HCT116 (cell line): ENCODE results near the gene BTN1A1. TPM values are rescaled to one million over a fixed set of nuclear protein-coding genes. Genes with fewer than 3 reads are reported as not detected.
A peak's percentile ranks its signal among the peaks of the same experiment; 100 is the strongest.

ENCODE experiments used
- ATAC-seq: fragments of 200-7000 bp; cut with Tn5 transposase; 2 replicates; pipeline ENCODE4 v1.9.1; 2020; ENCODE audit warnings: mild to moderate bottlenecking, moderate library complexity
- BruUV-seq: library from RNA; stranded (reverse); fragments of 400-500 nt; replicated peaks from 2 replicates; lab custom pipeline; 2021; lab: Mats Ljungman, UMichigan
- CTCF ChIA-PET: fragments of 300-600 bp; sonication (Branson Sonifier 250); formaldehyde crosslinking; loops from one replicate; lab custom pipeline; 2021; ENCODE audit warnings: antibody characterized with exemption; lab: Charles Lee
- POLR2A ChIA-PET: fragments of 300-600, 350-600 bp; sonication (Branson Sonifier 250); formaldehyde crosslinking; loops from one replicate; lab custom pipeline; 2021; ENCODE audit warnings: antibody characterized with exemption; lab: Charles Lee
- RAD21 ChIA-PET, 2 experiments: fragments of 300-600 bp; sonication (Branson Sonifier 250); formaldehyde crosslinking; loops; one replicate each; lab custom pipeline; 2023; ENCODE audit warnings: low total read pairs in 2 of 2; ENCODE audit not compliant: uncharacterized antibody in 2 of 2, unreplicated experiment in 2 of 2, low non-redundant PET in 1 of 2; lab: Charles Lee
- DNase-seq: peaks from one replicate; pipeline ENCODE4 v3.0.0-alpha.2; 2010; ENCODE audit warnings: low read depth, low spot score
- H2AFZ ChIP-seq: fragments of 200-600 bp; shearing (Covaris generic), sonication (generic); 2 replicates; pipeline ENCODE4 v1.6.1; 2017; ENCODE audit warnings: low read depth, mixed run types, mixed read lengths, antibody characterized with exemption, low read length; ENCODE audit not compliant: poor library complexity, severe bottlenecking
- H3K27ac ChIP-seq: 2 replicates; pipeline ENCODE4 v1.5.1; 2012; ENCODE audit warnings: low read depth, low read length
- H3K27me3 ChIP-seq: fragments of 200-600 bp; sonication (generic); 2 replicates; pipeline ENCODE4 v1.6.1; 2016; ENCODE audit warnings: mixed run types, low read length, mixed read lengths; ENCODE audit not compliant: insufficient read depth
- H3K36me3 ChIP-seq, 2 experiments: fragments of 200-500 bp in 1 of 2; fragments of 200-600 bp in 1 of 2; sonication (Bioruptor generic) in 1 of 2; sonication (generic) in 1 of 2; 2 replicates each; pipeline versions ENCODE4 v1.5.1 to v1.6.1; 2014 to 2016; ENCODE audit warnings: low read length in 2 of 2, inconsistent platforms in 1 of 2, mixed read lengths in 1 of 2, mixed run types in 1 of 2; ENCODE audit not compliant: insufficient read depth in 2 of 2, control insufficient read depth in 1 of 2
- H3K4me1 ChIP-seq, 2 experiments: fragments of 200-600 bp in 1 of 2; sonication (generic) in 1 of 2; 2 replicates each; pipeline versions ENCODE4 v1.5.1 to v1.6.1; 2012 to 2017; ENCODE audit warnings: low read length in 2 of 2, inconsistent platforms in 1 of 2, mild to moderate bottlenecking in 1 of 2, mixed read lengths in 1 of 2, mixed run types in 1 of 2, moderate library complexity in 1 of 2; ENCODE audit not compliant: insufficient read depth in 2 of 2, control insufficient read depth in 1 of 2
- H3K4me2 ChIP-seq: fragments of 200-600 bp; sonication (generic); 2 replicates; pipeline ENCODE4 v1.6.1; 2017; ENCODE audit warnings: mixed run types, low read length, mixed read lengths
- H3K4me3 ChIP-seq, 2 experiments: fragments of 200-600 bp in 1 of 2; sonication (generic) in 1 of 2; replicated peaks in 1 of 2; 2 replicates each; pipeline ENCODE4 v1.5.1; 2011 to 2016; ENCODE audit warnings: low read length in 2 of 2, control low read depth in 1 of 2, low read depth in 1 of 2, mild to moderate bottlenecking in 1 of 2, mixed read lengths in 1 of 2, mixed run types in 1 of 2
- H3K79me2 ChIP-seq: fragments of 200-600 bp; sonication (generic); 2 replicates; pipeline ENCODE4 v1.6.1; 2017; ENCODE audit warnings: mild to moderate bottlenecking, mixed run types, low read length, moderate library complexity, mixed read lengths; ENCODE audit not compliant: insufficient read depth
- H3K9ac ChIP-seq: fragments of 200-600 bp; sonication (generic); 2 replicates; pipeline ENCODE4 v1.6.1; 2016; ENCODE audit warnings: low read length, mixed read lengths
- H3K9me2 ChIP-seq: fragments of 200-600 bp; sonication (generic), shearing (Covaris generic); 2 replicates; pipeline ENCODE4 v1.6.1; 2017; ENCODE audit warnings: mixed run types, mild to moderate bottlenecking, moderate library complexity; ENCODE audit not compliant: insufficient read depth
- H3K9me3 ChIP-seq, 2 experiments: fragments of 200-500 bp in 1 of 2; fragments of 200-600 bp in 1 of 2; sonication (Bioruptor generic) in 1 of 2; sonication (generic) in 1 of 2; 2 replicates each; pipeline ENCODE4 v1.6.1; 2014 to 2017; ENCODE audit warnings: low read length in 2 of 2, mixed read lengths in 2 of 2, inconsistent platforms in 1 of 2, low read depth in 1 of 2, mild to moderate bottlenecking in 1 of 2, mixed run types in 1 of 2, moderate library complexity in 1 of 2; ENCODE audit not compliant: control insufficient read depth in 1 of 2, insufficient read depth in 1 of 2
- H4K20me1 ChIP-seq: fragments of 200-600 bp; sonication (generic), shearing (Covaris generic); 2 replicates; pipeline ENCODE4 v1.6.1; 2017; ENCODE audit warnings: mixed run types, mild to moderate bottlenecking, moderate library complexity; ENCODE audit not compliant: insufficient read depth
- CEBPB ChIP-seq: IDR thresholded peaks from 2 replicates; pipeline ENCODE4 v1.6.1; 2012; ENCODE audit warnings: low read depth
- EGR1 ChIP-seq: IDR thresholded peaks from 2 replicates; pipeline ENCODE4 v1.6.1; 2012; ENCODE audit warnings: low read depth
- ELF1 ChIP-seq: IDR thresholded peaks from 2 replicates; pipeline ENCODE4 v1.6.1; 2012; ENCODE audit warnings: low read depth, borderline replicate concordance
- EZH2 ChIP-seq: fragments of 200-600 bp; sonication (generic); IDR thresholded peaks from 2 replicates; pipeline ENCODE4 v1.6.1; 2017; ENCODE audit warnings: antibody characterized with exemption, mixed run types
- EZH2phosphoT487 ChIP-seq: fragments of 200-600 bp; IDR thresholded peaks from 2 replicates; pipeline ENCODE4 v1.6.1; 2018; ENCODE audit warnings: antibody characterized with exemption, borderline replicate concordance
- JUND ChIP-seq: IDR thresholded peaks from 2 replicates; pipeline ENCODE4 v1.6.1; 2012
- POLR2A ChIP-seq: IDR thresholded peaks from 2 replicates; pipeline ENCODE4 v1.7.0; 2011; ENCODE audit warnings: borderline replicate concordance; ENCODE audit not compliant: insufficient read depth, insufficient read length; ENCODE audit errors: extremely low read depth
- POLR2AphosphoS5 ChIP-seq: IDR thresholded peaks from 2 replicates; pipeline ENCODE4 v1.6.1; 2011; ENCODE audit warnings: mild to moderate bottlenecking, low read depth, low read length, moderate library complexity
- TCF7L2 ChIP-seq: IDR thresholded peaks from 2 replicates; pipeline ENCODE4 v1.7.0; 2011; ENCODE audit warnings: borderline replicate concordance, inconsistent platforms; ENCODE audit not compliant: insufficient read depth, insufficient read length; ENCODE audit errors: extremely low read depth
- YY1 ChIP-seq: IDR thresholded peaks from 2 replicates; pipeline ENCODE4 v1.6.1; 2011; ENCODE audit warnings: low read length, low read depth, moderate library complexity, mild to moderate bottlenecking; ENCODE audit not compliant: insufficient replicate concordance; ENCODE audit errors: extremely low read depth
- ZFX ChIP-seq: fragments of 450-650 bp; IDR thresholded peaks from 2 replicates; pipeline ENCODE4 v1.6.1; 2017
- intact Hi-C: fragments of 100-400 bp; cut with micrococcal nuclease; formaldehyde crosslinking; loops from 2 replicates; pipeline ENCODE4 v1.10.0; 2022
- total RNA-seq: library from RNA; stranded (reverse); gene quantifications from one replicate; pipeline ENCODE4 v1.2.1, GENCODE V29; 2021; ENCODE audit not compliant: unreplicated experiment
- TF ChIP-seq, protein P1 (sequence below): IDR thresholded peaks from 2 replicates; pipeline ENCODE4 v1.6.1; 2012; ENCODE audit warnings: low read depth
- TF ChIP-seq, protein P2 (sequence below): IDR thresholded peaks from 2 replicates; pipeline ENCODE4 v1.6.1; 2011; ENCODE audit warnings: mild to moderate bottlenecking, low read length, moderate library complexity; ENCODE audit not compliant: insufficient replicate concordance; ENCODE audit errors: extremely low read depth
- TF ChIP-seq, protein P3 (sequence below), 3 experiments: fragments of 200-600 bp in 1 of 3; sonication (generic) in 1 of 3; IDR thresholded peaks in 2 of 3; conservative IDR thresholded peaks in 1 of 3; 2 replicates each; pipeline ENCODE4 v1.5.1; 2012 to 2017; ENCODE audit warnings: low read depth in 2 of 3, low read length in 2 of 3, antibody characterized with exemption in 1 of 3, borderline replicate concordance in 1 of 3, control low read depth in 1 of 3, mild to moderate bottlenecking in 1 of 3, mixed read lengths in 1 of 3, mixed run types in 1 of 3, moderate library complexity in 1 of 3; ENCODE audit not compliant: insufficient read depth in 1 of 3
- TF ChIP-seq, protein P4 (sequence below): IDR thresholded peaks from 2 replicates; pipeline ENCODE4 v1.6.1; 2012

BTN1A1 gene
- total RNA-seq, 1 experiment from 2014 or later: 0.32 TPM

DNA sequence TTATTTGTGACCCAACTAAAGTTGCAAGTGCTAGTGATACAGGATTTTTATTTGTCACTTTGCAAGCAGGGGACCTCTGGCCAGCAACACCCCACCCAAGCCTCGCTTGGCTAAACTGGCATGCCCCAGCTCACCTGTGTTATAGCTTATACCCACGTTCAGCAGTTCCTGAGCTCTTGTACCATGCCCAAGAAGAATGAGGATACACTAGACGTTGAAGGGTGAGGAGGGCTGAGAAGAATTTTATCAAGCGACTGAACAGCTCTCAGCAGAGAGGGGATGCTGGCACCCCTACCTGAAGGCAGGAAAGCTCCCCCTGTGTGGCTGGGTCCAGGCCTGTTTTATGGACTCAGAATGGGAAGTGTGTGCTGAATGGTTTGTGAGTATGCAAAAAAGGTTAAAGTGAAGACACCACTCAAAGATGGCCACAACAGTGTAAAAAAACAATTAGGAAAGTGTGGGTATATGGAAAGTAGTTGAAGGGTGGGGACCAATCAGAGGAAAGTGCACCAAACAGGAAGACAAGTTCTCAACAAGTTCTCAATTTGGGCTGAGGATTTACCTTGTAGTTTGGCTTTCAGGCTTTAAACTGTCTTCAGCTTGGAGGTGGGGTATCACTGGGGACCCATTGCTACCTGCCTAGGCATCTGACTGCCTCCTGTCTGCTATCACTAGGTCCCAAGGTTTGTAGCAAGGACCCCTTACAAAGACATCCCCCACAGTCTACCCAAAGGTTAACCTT is 27.4 kb upstream of the BTN1A1 start:
- H3K4me2 ChIP-seq: peak overlapping the region; percentile 73
- CTCF ChIA-PET: no interaction called here

More for the DNA sequence above, 27.4 kb upstream of the BTN1A1 start:
- H3K4me1 ChIP-seq: peaks cover 15 to 28% of the 10 kb centered on the region in 2 experiments
- peak overlapping the region; percentile 61; the same call in 1 of the 2 replicates for H3K27ac ChIP-seq
- ATAC-seq: no peak
- H3K36me3 ChIP-seq: peaks cover 2 to 7% of the 10 kb centered on the region in 2 experiments; a peak in 2 of 4 replicates
- no peak overlapping the region for H2AFZ ChIP-seq
- no peaks in the 10 kb centered on the region for H3K9me2 ChIP-seq
- no peak for TF ChIP-seq POLR2A
- TF ChIP-seq, protein P1, sequence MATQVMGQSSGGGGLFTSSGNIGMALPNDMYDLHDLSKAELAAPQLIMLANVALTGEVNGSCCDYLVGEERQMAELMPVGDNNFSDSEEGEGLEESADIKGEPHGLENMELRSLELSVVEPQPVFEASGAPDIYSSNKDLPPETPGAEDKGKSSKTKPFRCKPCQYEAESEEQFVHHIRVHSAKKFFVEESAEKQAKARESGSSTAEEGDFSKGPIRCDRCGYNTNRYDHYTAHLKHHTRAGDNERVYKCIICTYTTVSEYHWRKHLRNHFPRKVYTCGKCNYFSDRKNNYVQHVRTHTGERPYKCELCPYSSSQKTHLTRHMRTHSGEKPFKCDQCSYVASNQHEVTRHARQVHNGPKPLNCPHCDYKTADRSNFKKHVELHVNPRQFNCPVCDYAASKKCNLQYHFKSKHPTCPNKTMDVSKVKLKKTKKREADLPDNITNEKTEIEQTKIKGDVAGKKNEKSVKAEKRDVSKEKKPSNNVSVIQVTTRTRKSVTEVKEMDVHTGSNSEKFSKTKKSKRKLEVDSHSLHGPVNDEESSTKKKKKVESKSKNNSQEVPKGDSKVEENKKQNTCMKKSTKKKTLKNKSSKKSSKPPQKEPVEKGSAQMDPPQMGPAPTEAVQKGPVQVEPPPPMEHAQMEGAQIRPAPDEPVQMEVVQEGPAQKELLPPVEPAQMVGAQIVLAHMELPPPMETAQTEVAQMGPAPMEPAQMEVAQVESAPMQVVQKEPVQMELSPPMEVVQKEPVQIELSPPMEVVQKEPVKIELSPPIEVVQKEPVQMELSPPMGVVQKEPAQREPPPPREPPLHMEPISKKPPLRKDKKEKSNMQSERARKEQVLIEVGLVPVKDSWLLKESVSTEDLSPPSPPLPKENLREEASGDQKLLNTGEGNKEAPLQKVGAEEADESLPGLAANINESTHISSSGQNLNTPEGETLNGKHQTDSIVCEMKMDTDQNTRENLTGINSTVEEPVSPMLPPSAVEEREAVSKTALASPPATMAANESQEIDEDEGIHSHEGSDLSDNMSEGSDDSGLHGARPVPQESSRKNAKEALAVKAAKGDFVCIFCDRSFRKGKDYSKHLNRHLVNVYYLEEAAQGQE: no peak
- TF ChIP-seq POLR2AphosphoS5: no peak
- no peak for TF ChIP-seq CEBPB
- TF ChIP-seq, protein P2, sequence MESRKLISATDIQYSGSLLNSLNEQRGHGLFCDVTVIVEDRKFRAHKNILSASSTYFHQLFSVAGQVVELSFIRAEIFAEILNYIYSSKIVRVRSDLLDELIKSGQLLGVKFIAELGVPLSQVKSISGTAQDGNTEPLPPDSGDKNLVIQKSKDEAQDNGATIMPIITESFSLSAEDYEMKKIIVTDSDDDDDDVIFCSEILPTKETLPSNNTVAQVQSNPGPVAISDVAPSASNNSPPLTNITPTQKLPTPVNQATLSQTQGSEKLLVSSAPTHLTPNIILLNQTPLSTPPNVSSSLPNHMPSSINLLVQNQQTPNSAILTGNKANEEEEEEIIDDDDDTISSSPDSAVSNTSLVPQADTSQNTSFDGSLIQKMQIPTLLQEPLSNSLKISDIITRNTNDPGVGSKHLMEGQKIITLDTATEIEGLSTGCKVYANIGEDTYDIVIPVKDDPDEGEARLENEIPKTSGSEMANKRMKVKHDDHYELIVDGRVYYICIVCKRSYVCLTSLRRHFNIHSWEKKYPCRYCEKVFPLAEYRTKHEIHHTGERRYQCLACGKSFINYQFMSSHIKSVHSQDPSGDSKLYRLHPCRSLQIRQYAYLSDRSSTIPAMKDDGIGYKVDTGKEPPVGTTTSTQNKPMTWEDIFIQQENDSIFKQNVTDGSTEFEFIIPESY: no peak
- no peak for TF ChIP-seq EZH2phosphoT487
- no peak for TF ChIP-seq ELF1
- no peak for TF ChIP-seq ZFX
- TF ChIP-seq, protein P3, sequence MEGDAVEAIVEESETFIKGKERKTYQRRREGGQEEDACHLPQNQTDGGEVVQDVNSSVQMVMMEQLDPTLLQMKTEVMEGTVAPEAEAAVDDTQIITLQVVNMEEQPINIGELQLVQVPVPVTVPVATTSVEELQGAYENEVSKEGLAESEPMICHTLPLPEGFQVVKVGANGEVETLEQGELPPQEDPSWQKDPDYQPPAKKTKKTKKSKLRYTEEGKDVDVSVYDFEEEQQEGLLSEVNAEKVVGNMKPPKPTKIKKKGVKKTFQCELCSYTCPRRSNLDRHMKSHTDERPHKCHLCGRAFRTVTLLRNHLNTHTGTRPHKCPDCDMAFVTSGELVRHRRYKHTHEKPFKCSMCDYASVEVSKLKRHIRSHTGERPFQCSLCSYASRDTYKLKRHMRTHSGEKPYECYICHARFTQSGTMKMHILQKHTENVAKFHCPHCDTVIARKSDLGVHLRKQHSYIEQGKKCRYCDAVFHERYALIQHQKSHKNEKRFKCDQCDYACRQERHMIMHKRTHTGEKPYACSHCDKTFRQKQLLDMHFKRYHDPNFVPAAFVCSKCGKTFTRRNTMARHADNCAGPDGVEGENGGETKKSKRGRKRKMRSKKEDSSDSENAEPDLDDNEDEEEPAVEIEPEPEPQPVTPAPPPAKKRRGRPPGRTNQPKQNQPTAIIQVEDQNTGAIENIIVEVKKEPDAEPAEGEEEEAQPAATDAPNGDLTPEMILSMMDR (IDR thresholded peaks at IDR 0.05 in 2 of 3, conservative IDR thresholded peaks at IDR 0.05 in 1 of 3; ENCODE audit: borderline replicate concordance in 1 of 3, insufficient read depth in 1 of 3, low read depth in 2 of 3, low read length in 2 of 3): no peak
- no peak for TF ChIP-seq YY1
- no peak for TF ChIP-seq TCF7L2
- TF ChIP-seq JUND: no peak
- TF ChIP-seq, protein P4, sequence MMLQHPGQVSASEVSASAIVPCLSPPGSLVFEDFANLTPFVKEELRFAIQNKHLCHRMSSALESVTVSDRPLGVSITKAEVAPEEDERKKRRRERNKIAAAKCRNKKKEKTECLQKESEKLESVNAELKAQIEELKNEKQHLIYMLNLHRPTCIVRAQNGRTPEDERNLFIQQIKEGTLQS: no peak
- no peak for TF ChIP-seq EZH2
- TF ChIP-seq EGR1: no peak
- ChIA-PET RAD21 (interaction anchor here in 1 of 2 experiments (0.5 kb wide), 1 partner anchor 9 kb away, joined by 5 read pairs; no protein-coding TSS in a partner anchor), POLR2A (no interaction called here)
- no peaks in the 10 kb centered on the region for H3K27me3 ChIP-seq
- BruUV-seq: no TSS peak
- no peaks in the 10 kb centered on the region for H3K79me2 ChIP-seq
- no peaks in the 10 kb centered on the region for H4K20me1 ChIP-seq
- H3K9ac ChIP-seq: no peak overlapping the region
- no peak overlapping the region for H3K4me3 ChIP-seq
- H3K9me3 ChIP-seq: peaks cover 0 to 6% of the 10 kb centered on the region in 2 experiments; a peak in 1 of 4 replicates
- intact Hi-C loops: no loop called here
- no peak for DNase-seq
